Measurements from ENCODE around the gene SLC22A31.

The SLC22A31 gene

GRCh38 chr16:89164436-89164835 lies 35.9 kb downstream of the SLC22A31 start:
- TF ChIP-seq POLR2AphosphoS5 (IDR thresholded peaks at IDR 0.05; ENCODE audit: low read depth, low read length) (no peak), TAF1 (IDR thresholded peaks at IDR 0.05; ENCODE audit: borderline replicate concordance, insufficient read depth, low read length) (no peak), REST (IDR thresholded peaks at IDR 0.05; ENCODE audit: insufficient read depth in 1 of 2, low read depth in 2 of 2, low read length in 2 of 2) (no peak), FOXP2 (optimal IDR thresholded peaks at IDR 0.05; ENCODE audit: borderline replicate concordance, extremely low read depth, extremely low read length, insufficient read depth) (no peak), SIN3A (IDR thresholded peaks at IDR 0.05; ENCODE audit: borderline replicate concordance, insufficient read depth, low read length) (no peak)

DNA sequence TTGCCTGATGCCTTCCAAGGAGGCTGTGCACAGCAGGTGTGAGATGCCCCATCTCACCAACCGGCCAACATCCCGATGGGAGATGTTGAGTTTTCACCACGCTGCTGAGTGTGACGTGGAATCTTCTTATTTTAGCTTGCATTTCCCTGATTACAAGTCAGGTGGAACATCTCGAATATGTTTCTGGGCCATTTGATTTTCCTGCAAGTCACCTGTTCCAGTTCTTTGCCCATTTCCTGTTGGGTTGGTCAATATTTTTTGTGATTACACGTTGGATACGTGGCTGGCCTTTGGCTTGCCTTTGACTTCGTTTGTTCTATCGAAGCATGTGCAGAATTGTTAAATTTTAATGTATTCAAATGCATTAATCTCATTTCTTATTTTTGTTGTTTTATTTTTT lies 37.0 kb downstream of the SLC22A31 start:
- TF ChIP-seq POLR2AphosphoS5 (IDR thresholded peaks at IDR 0.05; ENCODE audit: low read depth, low read length), result no peak

DNA sequence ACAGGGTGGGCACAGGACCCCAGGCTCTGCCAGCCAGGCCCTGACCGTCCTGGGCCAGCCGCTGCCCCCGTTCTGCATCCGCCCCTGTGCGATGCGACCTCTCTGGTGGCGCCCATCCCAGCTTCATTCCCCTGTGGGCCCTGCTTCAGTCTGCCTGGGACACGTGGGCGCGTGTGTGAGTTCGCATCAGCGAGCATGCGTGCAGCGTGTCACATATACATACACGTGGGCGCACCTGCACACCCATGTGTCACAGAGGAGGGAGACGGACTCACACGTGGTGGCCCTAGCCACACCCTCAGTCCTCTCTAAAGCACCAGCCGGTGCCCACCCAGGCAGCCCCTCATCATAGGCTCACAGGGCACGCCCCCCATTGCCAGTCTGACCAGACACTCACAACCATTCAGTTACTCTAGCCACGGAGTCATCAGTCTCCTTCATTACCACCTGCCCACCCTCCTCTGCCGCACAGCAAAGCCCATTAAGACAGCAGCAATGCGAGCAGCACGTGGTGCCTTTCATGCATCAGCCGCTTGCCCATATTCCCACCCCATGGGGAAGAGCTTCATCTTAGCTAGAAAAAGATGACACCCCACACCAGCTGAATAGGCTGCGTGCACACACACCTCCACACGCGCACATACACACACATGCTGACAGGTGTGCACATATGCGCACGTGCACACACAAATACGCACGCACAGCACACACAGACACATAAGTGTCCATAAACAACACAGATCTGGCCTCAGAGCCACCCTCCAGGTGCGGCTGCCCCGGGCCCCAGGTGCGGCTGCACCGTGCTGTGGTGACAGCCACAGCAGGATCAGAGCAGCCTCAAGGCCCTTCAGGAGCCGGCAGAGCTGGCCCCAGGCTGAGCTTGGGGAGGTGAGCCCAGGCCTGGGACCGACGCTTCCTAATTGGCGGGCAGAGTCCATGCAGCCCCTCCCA lies 38.3 kb downstream of the SLC22A31 start:
- no peak for TF ChIP-seq FOXP2 (optimal IDR thresholded peaks at IDR 0.05; ENCODE audit: borderline replicate concordance, extremely low read depth, extremely low read length, insufficient read depth)
- TF ChIP-seq POLR2AphosphoS5 (IDR thresholded peaks at IDR 0.05; ENCODE audit: low read depth, low read length), result no peak

DNA sequence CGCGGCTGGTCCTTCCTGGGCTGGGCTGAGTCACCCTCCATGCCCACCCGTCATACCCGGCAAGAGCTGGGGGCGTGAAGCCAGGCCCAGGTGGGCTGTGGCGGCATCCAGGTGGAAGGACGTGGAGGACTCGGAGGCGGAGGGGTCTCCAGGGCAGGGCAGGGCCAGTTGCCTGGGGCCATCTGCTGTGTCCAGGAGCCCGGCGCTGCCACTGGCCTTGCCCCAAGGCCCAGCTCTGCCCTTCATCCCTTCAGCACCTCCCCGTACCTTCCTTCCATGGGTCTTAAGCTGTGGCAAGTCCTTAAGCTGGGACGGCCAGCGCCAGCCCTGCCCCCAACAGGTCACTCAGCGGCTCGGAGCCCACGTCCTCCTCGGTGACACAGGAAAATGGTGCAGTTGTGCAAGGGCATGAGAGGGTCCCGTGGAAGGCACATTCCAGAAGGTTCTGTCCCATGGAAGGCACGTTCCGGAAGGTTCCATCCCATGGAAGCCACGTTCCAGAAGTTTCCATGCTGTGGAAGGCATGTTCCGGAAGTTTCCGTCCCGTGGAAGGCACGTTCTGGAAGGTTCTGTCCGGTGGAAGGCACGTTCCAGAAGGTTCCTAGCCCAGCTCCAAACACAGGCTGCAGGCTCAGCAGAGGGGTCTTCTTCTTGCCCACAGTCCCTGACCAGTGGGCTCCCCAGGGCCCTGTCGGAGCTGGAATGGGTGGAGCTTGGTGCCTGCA lies 39.2 kb downstream of the SLC22A31 start:
- TF ChIP-seq TAF1 (IDR thresholded peaks at IDR 0.05; ENCODE audit: borderline replicate concordance, insufficient read depth, low read length) (no peak), REST (IDR thresholded peaks at IDR 0.05; ENCODE audit: insufficient read depth in 1 of 2, low read depth in 2 of 2, low read length in 2 of 2) (no peak), FOXP2 (optimal IDR thresholded peaks at IDR 0.05; ENCODE audit: borderline replicate concordance, extremely low read depth, extremely low read length, insufficient read depth) (no peak)

- TF ChIP-seq POLR2AphosphoS5 (IDR thresholded peaks at IDR 0.05; ENCODE audit: low read depth, low read length) (no peak), FOXP2 (optimal IDR thresholded peaks at IDR 0.05; ENCODE audit: borderline replicate concordance, extremely low read depth, extremely low read length, insufficient read depth) (no peak), TAF1 (IDR thresholded peaks at IDR 0.05; ENCODE audit: borderline replicate concordance, insufficient read depth, low read length) (no peak), REST (IDR thresholded peaks at IDR 0.05; ENCODE audit: insufficient read depth in 1 of 2, low read depth in 2 of 2, low read length in 2 of 2) (no peak), SIN3A (IDR thresholded peaks at IDR 0.05; ENCODE audit: borderline replicate concordance, insufficient read depth, low read length) (no peak)
These were observed 40.4 kb downstream of the SLC22A31 start for GRCh38 chr16:89159850-89160354.

Measured in PFSK-1 (cell line).